Measurements from ENCODE around the gene TMEM117.

Gene TMEM117

DNA sequence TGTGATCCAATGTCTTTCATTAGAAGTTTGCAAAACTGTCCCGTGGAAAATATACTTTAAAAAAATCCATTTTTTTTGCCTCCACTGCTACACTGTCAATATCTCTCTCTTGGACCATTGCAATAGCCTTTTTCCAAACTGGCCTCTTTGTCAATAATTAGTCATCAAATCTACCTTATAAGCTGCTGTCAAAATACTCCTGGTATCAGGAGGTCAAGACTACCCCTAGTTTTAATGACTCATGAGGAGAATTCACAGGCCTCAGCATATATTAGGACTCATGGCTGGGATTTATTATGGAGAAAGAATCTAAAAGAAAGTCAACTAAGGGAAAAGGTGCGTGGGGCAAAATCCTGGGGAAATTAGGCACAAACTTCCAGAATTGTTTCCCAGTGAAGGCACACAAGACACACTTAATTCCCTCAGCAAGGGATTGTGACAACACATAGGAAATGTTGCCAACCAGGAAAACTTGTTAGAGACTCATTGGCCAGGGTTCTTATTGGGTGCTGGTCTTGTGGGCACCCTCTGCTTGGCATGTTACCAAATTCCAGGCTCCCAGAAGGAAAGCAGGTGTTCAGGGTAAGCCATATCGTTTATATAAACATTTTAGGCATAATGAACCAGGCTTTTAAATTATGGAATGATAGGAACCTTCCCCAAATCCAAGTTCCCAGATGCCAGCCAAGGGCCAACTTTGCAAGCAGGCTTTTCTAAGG, 56.1 kb downstream of the TMEM117 start:
- no peak for DNase-seq

DNA sequence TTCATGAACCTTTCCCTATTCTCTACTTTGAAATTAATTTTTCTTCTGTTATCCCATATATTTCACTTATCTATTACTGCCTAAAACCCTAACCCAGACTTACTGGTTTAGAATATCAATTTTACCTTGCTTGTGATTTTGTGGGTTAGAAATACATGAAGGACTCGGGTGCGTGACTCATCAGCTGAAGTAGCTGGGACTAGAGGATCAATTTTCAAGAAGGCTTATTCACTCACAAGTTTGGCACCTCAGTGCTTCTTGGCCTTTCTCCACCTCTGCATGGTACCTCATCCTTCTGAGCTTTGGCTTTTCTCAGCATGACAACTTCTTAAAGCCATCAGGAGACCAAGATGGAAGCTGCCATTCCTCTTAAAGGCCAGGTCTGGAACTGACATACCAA, 57.8 kb downstream of the TMEM117 start:
- no peak for DNase-seq

DNA sequence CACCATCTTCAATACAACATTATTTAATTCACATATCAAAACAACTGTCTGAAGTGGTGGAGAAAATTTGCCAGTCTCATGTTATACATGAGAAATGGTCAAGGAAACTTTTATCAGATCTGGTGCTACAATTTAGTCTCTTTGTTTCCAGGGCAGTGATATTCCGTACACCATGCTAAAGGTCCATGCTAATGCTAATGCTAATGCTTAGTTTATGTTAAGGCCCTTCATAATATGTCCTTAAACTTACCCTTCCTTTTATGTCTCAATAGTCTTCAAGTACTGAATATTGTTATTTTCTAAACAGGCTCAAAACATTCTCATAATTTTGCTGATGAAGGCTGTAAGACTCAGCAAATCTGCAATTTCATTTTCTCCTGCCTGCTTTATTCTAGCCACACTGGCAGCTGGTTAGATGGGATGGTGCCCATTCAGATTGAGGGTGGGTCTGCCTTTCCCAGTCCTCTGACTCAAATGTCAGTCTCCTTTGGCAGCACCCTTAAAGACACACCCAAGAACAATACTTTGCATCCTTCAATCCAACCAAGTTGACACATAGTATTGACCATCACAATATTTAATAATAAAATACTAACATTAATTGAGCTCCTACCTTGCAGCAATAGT, 59.8 kb downstream of the TMEM117 start:
- DNase-seq = no peak

DNA sequence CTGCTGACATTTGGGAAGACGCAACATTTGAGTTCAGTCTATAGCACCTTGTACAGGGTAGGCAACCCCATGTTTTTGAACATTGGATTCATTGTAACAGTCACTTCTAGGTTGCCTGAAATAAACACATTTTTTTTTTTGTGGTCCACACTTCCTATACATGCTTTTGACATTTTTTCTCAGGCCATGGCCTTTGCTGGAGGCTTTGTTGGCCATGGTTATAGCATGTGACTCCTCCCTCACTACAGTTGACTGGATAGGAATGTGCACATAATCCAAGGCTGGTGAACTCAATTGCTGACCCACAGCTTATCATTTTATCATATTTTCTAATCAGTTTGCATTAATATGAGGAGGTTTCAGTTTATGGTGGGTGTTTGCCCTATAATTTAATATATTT, 60.6 kb downstream of the TMEM117 start:
- DNase-seq = no peak

DNA sequence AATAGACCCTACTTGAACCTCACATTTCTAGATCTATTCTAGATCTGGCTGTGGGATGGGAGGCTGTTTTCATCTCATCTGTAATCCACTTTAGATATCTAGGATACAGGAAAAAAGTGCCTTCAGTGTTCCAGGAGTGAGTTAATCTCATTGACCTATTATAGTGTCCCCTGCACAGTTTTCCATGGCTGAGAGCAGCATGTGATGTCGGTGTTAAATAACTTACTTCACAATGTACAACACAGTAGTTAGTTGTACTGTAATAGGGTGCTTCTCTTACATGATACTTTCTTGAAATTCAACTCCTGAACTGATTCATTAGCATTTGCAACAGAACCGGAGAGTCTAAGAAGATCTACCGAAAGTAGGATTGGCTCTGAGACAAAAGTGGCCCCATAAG, 62.6 kb downstream of the TMEM117 start:
- no peak for DNase-seq

DNA sequence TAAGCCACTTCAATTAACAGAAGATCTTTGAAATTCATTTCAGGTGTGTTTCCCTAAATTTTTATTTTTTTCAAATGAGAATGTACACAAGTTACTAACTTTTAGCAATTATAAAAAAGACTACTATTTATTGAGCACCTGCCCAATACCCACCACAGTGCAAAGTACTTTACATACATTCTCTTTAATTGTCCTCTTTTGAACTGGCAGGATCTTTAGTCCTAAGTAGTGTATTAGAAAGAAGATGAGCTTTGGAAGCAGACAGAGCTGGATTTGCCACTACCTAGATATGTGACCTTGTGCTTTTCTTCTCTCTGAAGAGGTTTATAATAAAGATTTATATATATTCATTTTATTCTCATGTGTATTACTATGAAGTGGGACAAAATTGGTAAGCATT, 63.7 kb downstream of the TMEM117 start:
- DNase-seq = no peak

DNA sequence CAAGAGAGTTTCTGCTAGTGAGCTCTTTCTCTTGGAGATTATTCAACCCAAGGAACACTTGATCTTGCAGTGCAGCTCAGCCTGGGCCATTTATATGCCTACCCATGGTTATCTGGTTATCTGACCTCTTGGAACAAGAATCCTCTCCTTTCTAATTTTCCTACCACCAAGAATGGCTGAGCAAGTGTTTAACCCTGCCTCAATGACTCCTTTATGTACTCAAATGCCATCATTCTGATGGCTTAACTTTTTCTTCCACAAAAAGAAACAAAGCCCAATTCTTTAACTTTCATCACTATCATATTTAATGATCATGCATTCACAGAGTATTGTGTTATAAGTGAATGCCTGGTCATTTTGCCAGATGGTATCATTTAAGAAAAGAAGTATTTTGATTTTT, 67.8 kb downstream of the TMEM117 start:
- DNase-seq = no peak

DNA sequence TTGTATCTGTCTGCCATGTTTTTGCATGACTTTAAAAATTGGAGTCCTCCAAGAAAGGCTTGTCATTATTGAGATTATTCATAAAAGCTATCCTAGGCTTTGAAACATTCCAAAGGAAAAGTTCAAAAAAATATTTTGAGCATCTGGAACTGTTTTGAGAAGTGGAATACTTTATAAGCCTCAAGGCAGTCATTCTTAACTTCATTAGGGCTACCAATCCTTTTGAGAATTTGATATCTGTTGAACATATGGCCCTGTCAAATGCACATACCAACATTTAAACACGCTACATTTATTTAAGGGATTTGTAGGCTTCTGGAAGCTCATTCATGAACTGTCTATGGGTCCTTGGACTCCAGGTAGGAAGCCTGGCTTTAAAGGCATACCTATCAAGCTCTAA, 77.0 kb downstream of the TMEM117 start:
- no peak for DNase-seq

DNA sequence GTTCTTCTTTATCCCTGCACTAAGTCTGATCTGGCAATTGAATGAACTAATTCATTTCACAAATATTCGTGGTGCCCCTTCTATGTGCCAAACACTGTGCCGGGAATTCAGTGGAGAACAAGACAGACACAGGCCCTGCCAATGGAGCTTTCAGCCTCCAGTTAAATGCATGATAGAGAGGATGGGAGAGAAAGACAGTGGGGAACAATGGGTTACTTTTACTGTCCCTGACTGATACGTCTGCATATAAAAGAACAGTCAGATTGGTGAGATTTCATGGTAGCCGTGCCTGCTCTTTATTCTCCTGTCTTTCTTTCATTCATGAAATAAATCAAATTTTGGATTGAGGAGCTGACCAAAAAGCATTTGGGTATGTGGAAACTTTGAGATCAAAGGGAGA, 78.5 kb downstream of the TMEM117 start:
- no peak for DNase-seq

DNA sequence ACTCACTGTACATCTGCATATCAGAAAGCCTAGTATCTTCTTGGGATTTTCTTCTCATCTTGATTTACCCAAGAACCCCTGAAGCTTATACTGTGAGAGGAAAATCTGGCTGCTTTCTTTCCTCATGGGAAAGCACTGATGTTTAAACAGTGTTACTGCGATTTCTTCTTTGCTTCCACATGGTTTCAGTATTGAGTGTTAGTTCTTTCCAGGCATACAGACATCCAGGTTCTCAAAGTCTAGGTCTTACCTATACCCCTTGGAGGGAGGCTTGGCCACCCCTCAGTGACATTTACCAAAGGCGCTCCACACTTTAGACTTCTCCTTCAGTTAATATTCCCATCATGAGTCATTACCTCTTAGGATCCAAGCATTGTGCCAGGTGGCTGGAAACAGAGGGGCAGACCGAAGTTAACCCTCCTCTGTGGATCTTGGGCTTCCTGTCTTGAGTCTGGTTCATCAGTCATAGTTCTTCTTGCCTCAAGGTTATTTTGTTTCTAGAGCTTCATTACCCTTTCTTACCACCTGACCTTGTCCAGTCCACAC, 79.1 kb downstream of the TMEM117 start:
- DNase-seq = no peak

DNA sequence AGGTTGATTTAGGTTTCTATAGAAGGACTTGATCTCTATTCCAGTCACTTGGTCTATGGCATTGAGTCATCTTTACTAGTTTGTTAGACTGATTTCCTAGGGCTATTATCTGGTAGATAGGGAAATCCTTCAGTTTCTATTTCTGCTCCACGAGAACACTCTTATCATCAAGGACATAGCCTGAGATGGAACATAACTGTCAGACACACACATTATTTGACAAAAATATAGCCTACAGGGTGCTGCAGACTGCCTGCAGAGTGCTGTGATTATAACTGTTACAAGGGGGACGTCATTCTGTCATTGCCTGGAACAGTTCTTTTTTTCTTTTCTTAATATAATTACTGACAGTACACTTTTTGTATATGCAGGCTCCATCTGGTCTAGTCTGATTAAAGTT, 82.0 kb downstream of the TMEM117 start:
- no peak for DNase-seq

DNA sequence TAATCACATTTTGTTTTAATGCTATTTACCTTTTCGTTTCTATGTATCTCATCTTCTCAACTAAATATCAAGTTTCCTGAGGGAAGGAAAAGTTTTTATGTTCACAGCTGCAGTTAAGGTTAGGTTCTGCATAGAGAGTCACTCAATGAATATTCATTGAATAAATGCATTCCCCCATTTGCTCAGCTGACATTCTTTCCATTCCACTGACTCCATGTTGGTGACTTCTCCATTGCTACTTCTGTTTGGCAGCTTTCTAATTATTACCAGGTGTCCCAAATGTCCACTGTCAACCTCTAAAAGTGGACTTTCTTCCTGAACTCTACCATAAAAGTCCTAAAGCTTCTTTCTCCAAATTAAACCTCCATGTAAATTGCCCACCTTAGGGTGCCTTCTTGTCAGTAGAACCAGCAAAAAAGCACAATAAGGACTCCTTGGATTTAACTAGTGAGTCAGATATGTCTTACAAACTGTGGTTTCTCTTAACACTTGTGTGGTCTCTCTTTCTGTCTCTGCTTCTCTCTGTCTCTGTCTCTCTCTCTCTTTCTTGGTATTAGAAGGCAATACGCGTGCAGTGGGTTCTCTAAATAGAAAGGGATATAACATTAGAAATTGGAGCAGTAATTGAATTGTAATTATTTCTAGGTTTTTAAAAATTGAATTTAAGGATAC, 85.9 kb downstream of the TMEM117 start:
- no peak for DNase-seq

DNA sequence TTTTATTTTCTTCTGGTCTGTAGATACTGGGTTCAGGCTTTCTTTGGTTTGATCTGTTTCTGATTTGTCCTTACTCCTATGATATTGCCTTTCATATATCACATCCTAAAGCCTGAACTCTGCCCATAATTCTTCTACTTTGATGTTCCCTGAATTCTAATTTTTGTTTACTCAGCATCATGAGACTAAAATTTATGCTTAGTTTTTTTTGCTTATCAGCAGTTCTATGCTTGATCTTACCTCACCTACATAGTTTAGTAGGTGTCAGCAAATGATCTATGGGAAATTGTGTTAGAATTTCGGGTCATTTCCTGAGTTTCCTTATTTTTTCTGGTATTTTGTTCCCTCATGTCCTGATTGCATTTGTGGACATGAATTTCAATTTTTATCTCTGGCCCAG, 94.2 kb downstream of the TMEM117 start:
- DNase-seq = no peak

DNA sequence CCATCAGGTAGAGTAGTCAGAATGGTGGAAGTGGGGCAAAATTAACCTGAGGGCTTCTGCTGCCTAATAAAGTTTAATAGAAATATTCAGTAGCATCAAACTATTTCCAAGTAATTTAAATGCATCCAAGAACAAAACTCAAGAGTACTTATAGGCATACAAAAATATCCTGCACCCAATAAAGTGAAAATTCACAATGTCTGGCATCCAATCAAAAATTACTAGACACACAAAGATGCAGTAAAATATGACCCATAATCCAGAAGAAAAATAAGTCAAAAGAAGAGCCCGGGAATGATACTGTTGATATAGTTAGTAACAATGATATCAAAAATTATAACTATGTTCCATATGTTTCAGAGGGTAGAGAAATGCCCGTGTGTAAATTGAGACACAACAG, 95.3 kb downstream of the TMEM117 start:
- DNase-seq = no peak

DNA sequence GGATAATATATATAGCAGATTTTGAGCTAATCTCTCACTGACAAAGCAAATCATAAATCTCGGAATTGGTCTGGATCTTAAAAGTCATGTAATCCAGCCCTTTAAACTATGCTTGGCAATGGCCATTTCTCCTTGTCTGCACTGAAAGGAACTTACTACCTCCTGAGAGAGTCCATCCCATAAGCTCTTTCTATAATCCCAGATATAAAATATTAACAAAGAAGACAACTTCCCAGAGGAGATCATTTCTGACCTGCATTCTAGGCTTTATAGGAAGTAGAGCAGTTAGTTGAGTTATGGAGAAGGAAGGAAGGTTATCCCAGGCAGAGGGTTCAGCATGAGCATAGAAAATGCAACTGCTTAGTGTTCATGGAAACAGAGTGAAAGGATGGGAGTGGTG, 99.7 kb downstream of the TMEM117 start:
- DNase-seq = no peak

DNA sequence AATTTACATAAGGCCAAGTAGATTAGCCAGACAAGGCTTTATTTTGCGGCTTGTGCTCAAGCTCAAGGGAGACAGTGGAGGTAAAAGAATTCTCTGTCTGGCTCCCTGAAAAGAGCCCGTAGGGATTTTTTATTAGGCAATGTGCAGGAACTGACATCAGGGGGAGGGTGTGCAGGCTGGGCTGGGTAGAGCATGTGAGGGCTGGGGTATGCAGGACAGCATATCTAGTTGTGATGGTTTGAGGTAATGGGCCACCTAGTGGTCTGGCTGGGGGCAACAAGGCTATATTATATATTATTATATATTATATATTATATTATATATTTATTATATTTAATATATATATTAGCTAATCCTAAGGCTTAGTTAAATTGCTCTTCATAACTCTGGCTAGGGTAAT, 102.1 kb downstream of the TMEM117 start:
- DNase-seq = no peak

DNA sequence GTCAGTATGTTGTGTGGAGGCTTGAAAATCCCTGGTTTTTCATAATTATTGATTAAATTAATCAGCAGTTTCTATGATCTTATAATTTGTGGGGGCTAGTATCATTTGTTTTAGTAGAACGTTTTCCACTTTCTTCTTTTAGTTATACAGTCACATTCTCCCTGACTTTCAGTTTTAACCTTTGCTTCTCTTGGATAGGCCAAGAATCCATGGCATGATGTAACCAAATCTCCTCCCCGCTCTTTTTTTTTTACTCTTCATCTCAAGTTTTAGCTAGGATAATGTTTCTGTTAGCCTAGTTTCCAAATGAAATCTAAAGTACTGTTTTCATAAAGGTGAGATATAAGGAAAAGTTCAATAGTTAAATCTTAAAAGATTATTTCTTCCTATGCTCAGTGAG, 106.5 kb downstream of the TMEM117 start:
- no peak for DNase-seq

DNA sequence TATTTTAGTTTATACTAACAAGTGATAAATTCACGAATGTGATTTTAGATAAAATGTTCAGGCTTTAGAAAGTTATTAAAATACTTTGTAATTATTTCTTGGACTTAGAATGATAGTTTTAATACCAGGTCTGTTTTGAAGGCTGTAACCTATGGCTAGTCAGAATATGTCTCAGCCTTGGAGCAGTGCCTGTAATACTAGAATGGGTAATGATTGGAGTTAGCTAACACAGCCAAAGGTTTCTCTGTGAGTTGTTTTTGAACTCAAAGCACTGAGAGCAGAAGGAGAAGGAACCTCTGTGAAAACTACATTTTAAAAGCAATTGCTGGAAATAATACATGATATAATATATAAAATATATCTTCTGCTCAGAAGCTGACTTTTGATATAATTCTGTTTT, 110.1 kb downstream of the TMEM117 start:
- DNase-seq = no peak

DNA sequence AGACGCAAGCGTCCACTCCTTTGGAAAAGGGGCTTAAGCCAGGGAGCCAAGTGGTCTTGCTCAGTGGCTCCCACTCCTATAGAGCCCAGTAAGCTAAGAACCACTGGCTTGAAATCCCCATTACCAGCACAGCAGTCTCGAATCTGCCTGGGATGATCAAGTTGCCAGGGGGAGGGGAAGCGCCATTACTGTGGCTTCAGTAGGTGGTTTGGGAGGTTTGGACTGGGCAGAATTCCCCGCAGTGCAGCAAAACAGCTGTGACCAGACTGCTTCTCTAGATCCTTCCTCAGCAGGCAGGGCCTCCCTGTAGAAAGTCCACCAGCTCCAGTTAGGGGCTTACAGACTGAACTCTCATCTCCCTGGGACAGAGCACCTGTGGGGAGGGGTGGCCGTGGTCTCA, 115.4 kb downstream of the TMEM117 start:
- DNase-seq = no peak

DNA sequence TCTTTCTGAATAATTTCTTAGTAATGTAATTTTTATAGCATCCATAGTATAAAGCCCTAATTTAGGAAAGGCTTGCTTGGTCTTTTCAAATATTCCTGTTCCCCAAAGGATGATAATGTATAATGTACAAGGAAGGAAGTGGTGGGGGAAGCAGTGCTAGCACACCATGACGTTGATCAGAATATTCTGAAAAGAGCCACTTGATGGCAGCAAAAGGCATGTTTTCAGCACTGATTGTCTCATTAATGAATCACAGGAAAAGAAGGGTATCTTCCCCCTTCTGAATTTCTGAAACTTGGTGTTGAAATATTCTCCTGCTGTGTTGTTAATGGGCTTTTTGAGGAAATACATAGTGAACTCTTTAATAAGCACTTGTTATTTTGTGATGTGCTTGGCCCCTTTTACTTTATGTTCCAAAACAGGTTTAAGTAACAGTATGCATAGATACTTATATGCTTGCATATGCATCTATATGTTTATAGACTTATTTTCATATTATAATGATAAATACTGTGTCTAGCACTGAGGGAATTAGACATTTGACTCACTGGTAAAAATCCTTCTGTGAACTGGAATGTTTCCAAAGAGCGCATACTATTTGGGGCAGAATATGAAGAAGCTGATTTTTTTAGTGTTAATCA, 122.0 kb downstream of the TMEM117 start:
- DNase-seq = peak; percentile 3

DNA sequence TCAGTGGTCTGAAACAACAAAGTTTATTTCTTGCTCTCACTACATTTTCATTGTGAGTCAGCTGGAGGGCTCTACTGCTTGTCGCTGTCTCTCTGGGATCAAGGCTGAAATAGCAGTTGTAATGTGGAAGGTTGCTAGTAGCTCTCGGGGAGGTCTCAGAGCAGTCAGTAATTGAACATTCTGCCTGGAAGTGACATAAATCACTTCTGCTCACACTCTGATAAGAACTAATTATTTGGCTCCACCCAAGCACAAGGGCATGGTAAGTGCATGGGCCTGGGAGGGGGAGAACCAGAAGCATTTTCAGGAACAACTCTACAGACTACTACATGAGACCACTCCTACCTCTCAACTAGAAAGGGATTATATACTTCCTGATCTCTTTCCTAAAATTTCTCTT, 128.2 kb downstream of the TMEM117 start:
- DNase-seq = no peak

DNA sequence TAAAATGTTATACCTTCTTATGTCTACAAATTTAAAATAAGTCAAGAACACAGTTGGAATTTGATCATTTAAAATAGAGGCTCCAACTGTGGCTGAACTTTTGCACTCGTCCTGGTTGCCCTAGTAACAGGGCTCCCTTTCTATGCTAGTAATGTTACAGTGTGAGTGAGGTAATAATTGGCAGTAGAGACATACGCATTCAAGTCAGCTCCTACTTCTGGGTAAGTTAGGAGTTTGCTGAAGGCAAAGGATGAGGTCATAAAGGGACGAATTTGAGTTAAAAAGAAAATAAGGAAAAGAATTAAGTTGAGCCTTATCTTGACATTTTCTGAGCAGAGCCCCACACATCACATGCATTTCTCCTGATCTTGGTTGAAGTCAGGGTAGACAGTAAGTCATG, 129.1 kb downstream of the TMEM117 start:
- DNase-seq = no peak

DNA sequence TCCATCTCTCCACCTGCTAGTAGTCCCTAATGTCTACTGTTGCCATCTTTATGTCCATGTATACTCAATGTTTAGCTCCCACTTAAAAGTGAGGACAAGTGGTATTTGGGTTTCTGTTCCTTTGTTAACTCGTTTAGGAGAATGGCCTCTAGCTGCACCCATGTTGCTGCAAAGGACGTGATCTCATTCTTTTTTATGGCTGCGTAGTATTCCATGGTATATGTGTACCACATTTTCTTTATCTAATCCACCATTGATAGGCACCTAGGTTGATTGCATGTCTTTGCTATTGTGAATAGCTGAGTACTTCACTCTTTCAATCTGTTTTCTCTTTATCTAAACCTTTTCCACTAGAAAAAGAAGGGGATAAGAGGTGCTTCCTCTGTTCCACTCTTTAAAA, 130.0 kb downstream of the TMEM117 start:
- DNase-seq = no peak

DNA sequence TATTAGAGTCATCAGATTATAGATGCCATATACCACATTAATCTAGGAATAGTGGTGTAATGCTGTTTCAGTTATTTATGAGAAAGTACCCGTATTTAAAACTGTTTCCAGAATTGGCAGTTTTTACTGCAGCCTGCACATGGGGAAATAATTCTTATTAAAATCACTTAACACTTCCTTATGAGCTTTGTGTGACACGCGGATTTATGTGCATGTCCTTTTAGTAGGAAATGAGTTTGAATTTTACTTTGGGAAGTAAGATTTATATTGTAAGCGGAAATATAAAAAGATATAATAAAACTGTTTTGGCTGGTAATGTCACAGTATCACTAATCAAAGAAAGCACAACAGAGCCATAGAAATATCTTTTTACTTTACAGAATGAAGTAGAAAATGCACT, 132.9 kb downstream of the TMEM117 start:
- DNase-seq = no peak
